ENCODE data around the gene AP3B1. TPM values are rescaled to one million over a fixed set of nuclear protein-coding genes. Genes with fewer than 3 reads are reported as not detected.
A peak's percentile ranks its signal among the peaks of the same experiment; 100 is the strongest.

AP3B1 gene
- total and polyA plus RNA-seq, 2 donors (not counting 1 experiment from before 2014, with no cell fraction given) = 26.8 to 58.9 TPM

- CTCF ChIA-PET = interaction anchor here (1.6 to 6.1 kb wide), 3 partner anchors 26 to 72 kb away, joined by 4 to 101 read pairs (median 8); partner anchors contain the start of gene SCAMP1
- TF ChIP-seq EZH2 (IDR thresholded peaks at IDR 0.05; ENCODE audit: borderline replicate concordance, insufficient read depth, low read depth, low read length, poor library complexity, severe bottlenecking) = no peak
- TF ChIP-seq, protein P1, sequence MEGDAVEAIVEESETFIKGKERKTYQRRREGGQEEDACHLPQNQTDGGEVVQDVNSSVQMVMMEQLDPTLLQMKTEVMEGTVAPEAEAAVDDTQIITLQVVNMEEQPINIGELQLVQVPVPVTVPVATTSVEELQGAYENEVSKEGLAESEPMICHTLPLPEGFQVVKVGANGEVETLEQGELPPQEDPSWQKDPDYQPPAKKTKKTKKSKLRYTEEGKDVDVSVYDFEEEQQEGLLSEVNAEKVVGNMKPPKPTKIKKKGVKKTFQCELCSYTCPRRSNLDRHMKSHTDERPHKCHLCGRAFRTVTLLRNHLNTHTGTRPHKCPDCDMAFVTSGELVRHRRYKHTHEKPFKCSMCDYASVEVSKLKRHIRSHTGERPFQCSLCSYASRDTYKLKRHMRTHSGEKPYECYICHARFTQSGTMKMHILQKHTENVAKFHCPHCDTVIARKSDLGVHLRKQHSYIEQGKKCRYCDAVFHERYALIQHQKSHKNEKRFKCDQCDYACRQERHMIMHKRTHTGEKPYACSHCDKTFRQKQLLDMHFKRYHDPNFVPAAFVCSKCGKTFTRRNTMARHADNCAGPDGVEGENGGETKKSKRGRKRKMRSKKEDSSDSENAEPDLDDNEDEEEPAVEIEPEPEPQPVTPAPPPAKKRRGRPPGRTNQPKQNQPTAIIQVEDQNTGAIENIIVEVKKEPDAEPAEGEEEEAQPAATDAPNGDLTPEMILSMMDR (IDR thresholded peaks at IDR 0.05) = no peak
- Histone ChIP-seq H3K9ac (ENCODE audit: low read length) (peak overlapping the region; percentile 93), H3K36me3 (replicated peaks in 1 of 2; ENCODE audit: control extremely low read depth in 1 of 2, control insufficient read depth in 1 of 2, extremely low read depth in 1 of 2, insufficient read depth in 2 of 2, low read length in 1 of 2) (peaks cover 0 to 1% of the 10 kb centered on the region in 2 experiments), H3K4me2 (replicated peaks; ENCODE audit: low read depth, low read length, poor library complexity, severe bottlenecking) (peak overlapping the region; percentile 83), H2AFZ (ENCODE audit: insufficient read depth, low read depth, low read length, poor library complexity, severe bottlenecking) (peak overlapping the region; percentile 95), H4K20me1 (ENCODE audit: control insufficient read depth, insufficient read depth, low read length, poor library complexity, severe bottlenecking) (no peaks in the 10 kb centered on the region), H3K27me3 (replicated peaks in 1 of 4; ENCODE audit: control extremely low read depth in 1 of 4, control insufficient read depth in 3 of 4, insufficient read depth in 4 of 4, low read length in 3 of 4) (no peaks in the 10 kb centered on the region), H3K4me3 (ENCODE audit: control extremely low read depth in 1 of 5, extremely low read depth in 1 of 5, insufficient read depth in 1 of 5, low read depth in 2 of 5, low read length in 4 of 5) (peak overlapping the region; percentile 74 to 99 (median 87)), H3K9me3 (ENCODE audit: control extremely low read depth in 1 of 3, control insufficient read depth in 2 of 3, insufficient read depth in 1 of 3, low read length in 2 of 3) (no peaks in the 10 kb centered on the region), H3K79me2 (ENCODE audit: control insufficient read depth, insufficient read depth, low read length) (peaks cover 63% of the 10 kb centered on the region), H3K27ac (ENCODE audit: low read length in 2 of 2) (peak overlapping the region; percentile 75 to 90), H3K4me1 (ENCODE audit: control insufficient read depth in 2 of 2, insufficient read depth in 2 of 2, low read length in 2 of 2) (peaks cover 11 to 12% of the 10 kb centered on the region in 2 donors)
- peak overlapping the region; percentile 98 for H3K4me3 Mint-ChIP-seq
- DNase-seq = no peak
- peaks cover 41% of the 10 kb centered on the region for H3K4me1 Mint-ChIP-seq
- H3K9me3 Mint-ChIP-seq (ENCODE audit: insufficient read depth) = no peaks in the 10 kb centered on the region
- peak overlapping the region; percentile 98 for H3K27ac Mint-ChIP-seq
- 0% methylated on average over 6 of the region's 6 CpGs for WGBS (ENCODE audit: insufficient coverage)
- no peak for ATAC-seq (ENCODE audit: low read depth)
- intact Hi-C loops (cut with micrococcal nuclease) = loop anchor here (1.0 to 10.0 kb wide), 8 partner anchors 72 to 1223 kb away; partner anchors contain the start of genes JMY, TBCA and WDR41
- POLR2A ChIA-PET = interaction anchor here (1.3 to 4.0 kb wide), 2 partner anchors 66 to 691 kb away, joined by 4 to 82 read pairs; partner anchors contain the start of gene SCAMP1
- H3K27me3 Mint-ChIP-seq = no peaks in the 10 kb centered on the region
Measured at GRCh38 chr5:78293851-78294247, 649 bp downstream of the AP3B1 start.

GRCh38 chr5:78291687-78292086, 2.8 kb downstream of the AP3B1 start:
- H3K79me2 ChIP-seq (ENCODE audit: control insufficient read depth, insufficient read depth, low read length) = peaks cover 84% of the 10 kb centered on the region
- DNase-seq (no peak), ATAC-seq (ENCODE audit: low read depth) (no peak)
- peaks cover 11 to 12% of the 10 kb centered on the region in 2 donors for H3K4me1 ChIP-seq (ENCODE audit: control insufficient read depth in 2 of 2, insufficient read depth in 2 of 2, low read length in 2 of 2)
- Mint-ChIP-seq H3K9me3 (ENCODE audit: insufficient read depth) (no peaks in the 10 kb centered on the region), H3K4me3 (no peak overlapping the region), H3K4me1 (peaks cover 44% of the 10 kb centered on the region), H3K27me3 (no peaks in the 10 kb centered on the region), H3K27ac (no peak overlapping the region)
- ChIA-PET POLR2A (interaction anchor here (0.7 kb wide), 1 partner anchor 693 kb away, joined by 3 read pairs; the partner anchor contains the start of gene ARSB), CTCF (interaction anchor here (0.6 to 1.2 kb wide), 3 partner anchors 7 to 832 kb away, joined by 3 to 5 read pairs (median 3); no protein-coding TSS in a partner anchor)
- H3K4me2 ChIP-seq (replicated peaks; ENCODE audit: low read depth, low read length, poor library complexity, severe bottlenecking) = no peak overlapping the region
- H3K27me3 ChIP-seq (replicated peaks in 1 of 4; ENCODE audit: control extremely low read depth in 1 of 4, control insufficient read depth in 3 of 4, insufficient read depth in 4 of 4, low read length in 3 of 4) = no peaks in the 10 kb centered on the region
- H3K27ac ChIP-seq (ENCODE audit: low read length in 2 of 2) = no peak overlapping the region
- no peaks in the 10 kb centered on the region for H4K20me1 ChIP-seq (ENCODE audit: control insufficient read depth, insufficient read depth, low read length, poor library complexity, severe bottlenecking)
- no peak overlapping the region for H3K9ac ChIP-seq (ENCODE audit: low read length)
- no peak for TF ChIP-seq EZH2 (IDR thresholded peaks at IDR 0.05; ENCODE audit: borderline replicate concordance, insufficient read depth, low read depth, low read length, poor library complexity, severe bottlenecking)
- TF ChIP-seq, protein P1 (IDR thresholded peaks at IDR 0.05) = no peak
- no CpG with 5 or more reads among the region's 2 CpGs for WGBS (ENCODE audit: insufficient coverage)
- H3K36me3 ChIP-seq (replicated peaks in 1 of 2; ENCODE audit: control extremely low read depth in 1 of 2, control insufficient read depth in 1 of 2, extremely low read depth in 1 of 2, insufficient read depth in 2 of 2, low read length in 1 of 2) = peaks cover 0 to 1% of the 10 kb centered on the region in 2 experiments
- intact Hi-C loops (cut with micrococcal nuclease) = loop anchor here (5.0 to 10.0 kb wide), 3 partner anchors 843 to 1226 kb away; partner anchors contain the start of gene JMY
- no peaks in the 10 kb centered on the region for H3K9me3 ChIP-seq (ENCODE audit: control extremely low read depth in 1 of 3, control insufficient read depth in 2 of 3, insufficient read depth in 1 of 3, low read length in 2 of 3)
- H3K4me3 ChIP-seq (ENCODE audit: control extremely low read depth in 1 of 5, extremely low read depth in 1 of 5, insufficient read depth in 1 of 5, low read depth in 2 of 5, low read length in 4 of 5) = no peak overlapping the region
- H2AFZ ChIP-seq (ENCODE audit: insufficient read depth, low read depth, low read length, poor library complexity, severe bottlenecking) = no peak overlapping the region
